GM23338 (cell line): Measurements from ENCODE around the gene EPHA3. TPM values are rescaled to one million over a fixed set of nuclear protein-coding genes. Genes with fewer than 3 reads are reported as not detected.

Experiments used
- ATAC-seq: fragments of 200-7000 bp; cut with Tn5 transposase; 3 replicates; pipeline ENCODE4 v1.9.1; 2020
- DNase-seq: peaks from one replicate; pipeline ENCODE4 v3.0.0-alpha.2; 2015; ENCODE audit warnings: low spot score
- H2AFZ ChIP-seq: fragments of 200-600 bp; sonication (generic); 2 replicates; pipeline ENCODE4 v1.8.0; 2016; ENCODE audit warnings: antibody characterized with exemption, mild to moderate bottlenecking, moderate library complexity
- H3F3A ChIP-seq: fragments of 200-600 bp; sonication (generic); replicated peaks from 2 replicates; pipeline ENCODE4 v1.8.0; 2017; ENCODE audit warnings: antibody characterized with exemption, mixed run types, low read depth
- H3K27ac ChIP-seq: fragments of 200-600 bp; sonication (generic); 2 replicates; pipeline ENCODE4 v1.6.1; 2016; ENCODE audit warnings: low read depth
- H3K27me3 ChIP-seq: fragments of 200-600 bp; sonication (generic); 2 replicates; pipeline ENCODE4 v1.8.0; 2016; ENCODE audit warnings: mild to moderate bottlenecking, mixed run types, moderate library complexity; ENCODE audit not compliant: insufficient read depth
- H3K36me3 ChIP-seq: fragments of 200-600 bp; sonication (generic); 2 replicates; pipeline ENCODE4 v1.8.0; 2016; ENCODE audit warnings: mild to moderate bottlenecking; ENCODE audit not compliant: insufficient read depth
- H3K4me1 ChIP-seq: fragments of 200-600 bp; sonication (generic); 2 replicates; pipeline ENCODE4 v1.8.0; 2016; ENCODE audit warnings: mild to moderate bottlenecking, moderate library complexity; ENCODE audit not compliant: insufficient read depth
- H3K4me2 ChIP-seq: fragments of 200-600 bp; sonication (generic); 2 replicates; pipeline ENCODE4 v1.7.1; 2017; ENCODE audit warnings: mixed run types
- H3K4me3 ChIP-seq: fragments of 200-600 bp; sonication (generic); 2 replicates; pipeline ENCODE4 v1.6.1; 2016; ENCODE audit warnings: mixed run types
- H3K79me2 ChIP-seq: fragments of 200-600 bp; sonication (generic); replicated peaks from 2 replicates; pipeline ENCODE4 v1.8.0; 2017; ENCODE audit warnings: mild to moderate bottlenecking; ENCODE audit not compliant: insufficient read depth
- H3K9me2 ChIP-seq: fragments of 200-600 bp; sonication (generic); 2 replicates; pipeline ENCODE4 v1.8.0; 2017; ENCODE audit not compliant: insufficient read depth
- H4K20me1 ChIP-seq: fragments of 200-600 bp; sonication (generic); replicated peaks from 2 replicates; pipeline ENCODE4 v1.8.0; 2017; ENCODE audit warnings: mild to moderate bottlenecking; ENCODE audit not compliant: insufficient read depth
- H3K27ac Mint-ChIP-seq: 2 replicates; pipeline ENCODE4 v1.8.0; 2020; ENCODE audit warnings: inconsistent platforms, mild to moderate bottlenecking, moderate library complexity, mixed read lengths
- H3K27me3 Mint-ChIP-seq: 3 replicates; pipeline ENCODE4 v1.8.0; 2022; ENCODE audit warnings: low read depth, mild to moderate bottlenecking, moderate library complexity, mixed read lengths, inconsistent platforms; ENCODE audit not compliant: insufficient read depth, poor library complexity
- H3K36me3 Mint-ChIP-seq: 3 replicates; pipeline ENCODE4 v1.8.0; 2021; ENCODE audit warnings: low read depth, mild to moderate bottlenecking, inconsistent platforms, moderate library complexity, mixed read lengths
- H3K4me1 Mint-ChIP-seq: 3 replicates; pipeline ENCODE4 v1.8.0; 2020; ENCODE audit warnings: mild to moderate bottlenecking, inconsistent platforms, mixed read lengths
- H3K4me3 Mint-ChIP-seq: 3 replicates; pipeline ENCODE4 v1.8.0; 2021; ENCODE audit warnings: moderate library complexity, mild to moderate bottlenecking, inconsistent platforms, mixed read lengths
- H3K9me3 Mint-ChIP-seq: 3 replicates; pipeline ENCODE4 v1.8.0; 2020; ENCODE audit warnings: moderate library complexity, mild to moderate bottlenecking, inconsistent platforms, mixed read lengths
- CREB1 ChIP-seq: fragments of 250-450 bp; sonication (Bioruptor Pico); IDR thresholded peaks from 2 replicates; pipeline ENCODE4 v1.5.0; 2020; ENCODE audit warnings: low read depth, mild to moderate bottlenecking, moderate library complexity
- ETS1 ChIP-seq: IDR thresholded peaks from 2 replicates; pipeline ENCODE4 v1.6.1; 2016; ENCODE audit warnings: antibody characterized with exemption
- JUNB ChIP-seq: IDR thresholded peaks from one replicate; pipeline ENCODE4 v1.6.1; 2016; ENCODE audit warnings: antibody characterized with exemption; ENCODE audit not compliant: unreplicated experiment
- REST ChIP-seq: IDR thresholded peaks from one replicate; pipeline ENCODE4 v1.6.1; 2018; ENCODE audit warnings: antibody characterized with exemption; ENCODE audit not compliant: unreplicated experiment
- STAT1 ChIP-seq: IDR thresholded peaks from one replicate; pipeline ENCODE4 v1.6.1; 2016; ENCODE audit warnings: antibody characterized with exemption; ENCODE audit not compliant: unreplicated experiment
- ZNF462 ChIP-seq: fragments of 250-450 bp; sonication (Bioruptor Pico); IDR thresholded peaks from 2 replicates; pipeline ENCODE4 v1.5.0; 2020; ENCODE audit warnings: mild to moderate bottlenecking, moderate library complexity
- polyA plus RNA-seq: library from polyadenylated mRNA; unstranded; fragments of >200 nt; fragmentation: Nextera tagmentation; extraction: Ambion mirVana; gene quantifications from 2 replicates; pipeline ENCODE4 v1.2.1, GENCODE V29; 2016
- total RNA-seq: library from RNA; depleted of rRNA; stranded (reverse); fragments of >200 nt; shearing (Covaris generic); gene quantifications from 2 replicates; pipeline ENCODE4 v1.2.3, GENCODE V29; 2014

The EPHA3 gene
- total and polyA plus RNA-seq, 2 experiments from 2014 or later = 0.05 to 0.21 TPM

GRCh38 chr3:89395456-89395855 lies 288.0 kb downstream of the EPHA3 start (continued):
- TF ChIP-seq ZNF462 = no peak
- TF ChIP-seq STAT1 = no peak
- TF ChIP-seq JUNB = no peak
- no peak for TF ChIP-seq CREB1 (CRISPR knock-in tag)
- no peak for TF ChIP-seq ETS1

- Mint-ChIP-seq H3K27ac (no peak overlapping the region), H3K4me1 (no peaks in the 10 kb centered on the region; the same call in 2 of the 3 replicates), H3K4me3 (no peak overlapping the region), H3K27me3 (peaks cover 4% of the 10 kb centered on the region), H3K36me3 (no peaks in the 10 kb centered on the region), H3K9me3 (no peaks in the 10 kb centered on the region)
- H2AFZ ChIP-seq = no peak overlapping the region
- no peak overlapping the region for H3K27ac ChIP-seq
- H3K79me2 ChIP-seq = no peaks in the 10 kb centered on the region
- no peaks in the 10 kb centered on the region for H4K20me1 ChIP-seq
- no peak for TF ChIP-seq REST
- no peaks in the 10 kb centered on the region for H3F3A ChIP-seq
- H3K4me1 ChIP-seq = no peaks in the 10 kb centered on the region
- H3K27me3 ChIP-seq = no peaks in the 10 kb centered on the region
- DNase-seq (no peak), ATAC-seq (no peak)
- no peaks in the 10 kb centered on the region for H3K9me2 ChIP-seq
- H3K4me3 ChIP-seq = no peak overlapping the region
- no peak overlapping the region for H3K4me2 ChIP-seq
- no peaks in the 10 kb centered on the region for H3K36me3 ChIP-seq
Measured at GRCh38 chr3:89395996-89396395, 288.6 kb downstream of the EPHA3 start.
